ENCODE data around the gene RASA2. TPM values are rescaled to one million over a fixed set of nuclear protein-coding genes. Genes with fewer than 3 reads are reported as not detected.

The RASA2 gene
- polyA plus RNA-seq, 1 of the 3 experiments (the other 2 are of a cell fraction), result 2.4 TPM

GRCh38 chr3:141523615-141524375, 37.0 kb downstream of the RASA2 start:
- ChIA-PET POLR2A (no interaction called here), CTCF (interaction anchor here (0.9 to 1.0 kb wide), 2 partner anchors 40 to 212 kb away, joined by 3 to 4 read pairs; no protein-coding TSS in a partner anchor)
- peaks cover 0 to 4% of the 10 kb centered on the region in 2 experiments; a peak in 3 of 4 replicates for H3K4me1 ChIP-seq (ENCODE audit: control insufficient read depth in 1 of 2, insufficient read depth in 2 of 2, low read depth in 1 of 2, low read length in 1 of 2)
- H3K9ac ChIP-seq, result no peak overlapping the region
- H3K4me2 ChIP-seq, result no peak overlapping the region; the same call in 1 of the 2 replicates
- DNase-seq, result no peak
- no peaks in the 10 kb centered on the region for H3K27me3 ChIP-seq (ENCODE audit: insufficient read depth)
- peak overlapping the region; percentile 5 to 7; a peak in 1 of 4 replicates for H3K27ac ChIP-seq (ENCODE audit: low read depth in 2 of 2, low read length in 1 of 2)
- H3K36me3 ChIP-seq (replicated peaks in 1 of 2; ENCODE audit: control insufficient read depth in 1 of 2, insufficient read depth in 2 of 2, low read length in 1 of 2), result peaks cover under 1 to 14% of the 10 kb centered on the region in 2 experiments
- peaks cover 29% of the 10 kb centered on the region for H3K79me2 ChIP-seq (ENCODE audit: insufficient read depth)
- peaks cover 39% of the 10 kb centered on the region for H3F3A ChIP-seq (replicated peaks; ENCODE audit: insufficient read depth)
- peak; percentile 14; the same call in 1 of the 2 replicates for TF ChIP-seq FOSL2 (IDR thresholded peaks at IDR 0.05; ENCODE audit: borderline replicate concordance, low read depth)
- TF ChIP-seq TEAD4 (IDR thresholded peaks at IDR 0.05; ENCODE audit: borderline replicate concordance, insufficient read depth), result no peak
- TF ChIP-seq, protein P1, sequence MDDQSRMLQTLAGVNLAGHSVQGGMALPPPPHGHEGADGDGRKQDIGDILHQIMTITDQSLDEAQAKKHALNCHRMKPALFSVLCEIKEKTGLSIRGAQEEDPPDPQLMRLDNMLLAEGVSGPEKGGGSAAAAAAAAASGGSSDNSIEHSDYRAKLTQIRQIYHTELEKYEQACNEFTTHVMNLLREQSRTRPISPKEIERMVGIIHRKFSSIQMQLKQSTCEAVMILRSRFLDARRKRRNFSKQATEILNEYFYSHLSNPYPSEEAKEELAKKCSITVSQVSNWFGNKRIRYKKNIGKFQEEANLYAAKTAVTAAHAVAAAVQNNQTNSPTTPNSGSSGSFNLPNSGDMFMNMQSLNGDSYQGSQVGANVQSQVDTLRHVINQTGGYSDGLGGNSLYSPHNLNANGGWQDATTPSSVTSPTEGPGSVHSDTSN (IDR thresholded peaks at IDR 0.05), result peak; percentile 36; the same call in 1 of the 2 replicates
- H2AFZ ChIP-seq (ENCODE audit: low read depth), result no peak overlapping the region
- H4K20me1 ChIP-seq (ENCODE audit: insufficient read depth), result no peaks in the 10 kb centered on the region
- WGBS (ENCODE audit: low lambda C conversion rate), result 92% methylated on average over 4 of the region's 4 CpGs
- no peaks in the 10 kb centered on the region for H3K9me3 ChIP-seq
- no peaks in the 10 kb centered on the region for H3K9me2 ChIP-seq
- no peak overlapping the region for H3K4me3 ChIP-seq (ENCODE audit: low read depth in 2 of 2, low read length in 1 of 2)

DNA sequence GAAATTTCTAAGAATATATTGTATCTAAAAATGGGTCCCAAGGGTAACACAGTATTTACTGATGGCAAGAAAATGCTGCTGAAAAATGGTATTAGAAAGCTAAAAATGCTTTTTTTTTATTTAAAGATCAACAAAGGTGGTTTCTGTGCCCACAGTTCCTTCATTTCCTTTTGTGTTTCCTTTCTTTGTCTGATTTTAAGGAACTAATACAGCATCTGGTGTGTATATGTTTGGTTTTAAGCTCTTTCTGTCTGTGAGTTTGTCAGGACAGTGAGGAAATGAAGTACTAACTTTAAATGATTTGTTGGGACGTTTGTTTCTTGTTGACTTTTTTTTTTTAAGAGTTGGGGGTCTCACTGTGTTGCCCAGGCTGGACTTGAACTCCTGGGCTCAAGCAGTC, 38.2 kb downstream of the RASA2 start:
- Histone ChIP-seq H4K20me1 (ENCODE audit: insufficient read depth) (no peaks in the 10 kb centered on the region), H3K4me2 (no peak overlapping the region), H3K9ac (no peak overlapping the region), H3F3A (replicated peaks; ENCODE audit: insufficient read depth) (peaks cover 44% of the 10 kb centered on the region), H2AFZ (ENCODE audit: low read depth) (no peak overlapping the region), H3K4me3 (ENCODE audit: low read depth in 2 of 2, low read length in 1 of 2) (no peak overlapping the region), H3K36me3 (replicated peaks in 1 of 2; ENCODE audit: control insufficient read depth in 1 of 2, insufficient read depth in 2 of 2, low read length in 1 of 2) (peaks cover 0 to 5% of the 10 kb centered on the region in 2 experiments), H3K79me2 (ENCODE audit: insufficient read depth) (peaks cover 29% of the 10 kb centered on the region), H3K4me1 (ENCODE audit: control insufficient read depth in 1 of 2, insufficient read depth in 2 of 2, low read depth in 1 of 2, low read length in 1 of 2) (peaks cover 0 to 15% of the 10 kb centered on the region in 2 experiments; a peak in 3 of 4 replicates), H3K9me3 (no peaks in the 10 kb centered on the region), H3K27me3 (ENCODE audit: insufficient read depth) (no peaks in the 10 kb centered on the region), H3K27ac (ENCODE audit: low read depth in 2 of 2, low read length in 1 of 2) (no peak overlapping the region), H3K9me2 (no peaks in the 10 kb centered on the region)
- no peak for DNase-seq
- TF ChIP-seq IRF3 (IDR thresholded peaks at IDR 0.05; ENCODE audit: low read depth, low read length) (no peak), NFIC (IDR thresholded peaks at IDR 0.05; ENCODE audit: borderline replicate concordance) (no peak), ELF1 (IDR thresholded peaks at IDR 0.05) (no peak), FOXJ3 (CRISPR knock-in tag; IDR thresholded peaks at IDR 0.05) (no peak), MAX (IDR thresholded peaks at IDR 0.05; ENCODE audit: low read depth) (no peak), TEAD4 (IDR thresholded peaks at IDR 0.05; ENCODE audit: borderline replicate concordance, insufficient read depth) (no peak), MEF2A (IDR thresholded peaks at IDR 0.05; ENCODE audit: borderline replicate concordance, low read depth) (no peak), GABPA (IDR thresholded peaks at IDR 0.05; ENCODE audit: low read depth) (no peak), RFX5 (IDR thresholded peaks at IDR 0.05; ENCODE audit: low read length) (no peak), FOXM1 (IDR thresholded peaks at IDR 0.05; ENCODE audit: low read depth) (no peak)
- TF ChIP-seq, protein P2, sequence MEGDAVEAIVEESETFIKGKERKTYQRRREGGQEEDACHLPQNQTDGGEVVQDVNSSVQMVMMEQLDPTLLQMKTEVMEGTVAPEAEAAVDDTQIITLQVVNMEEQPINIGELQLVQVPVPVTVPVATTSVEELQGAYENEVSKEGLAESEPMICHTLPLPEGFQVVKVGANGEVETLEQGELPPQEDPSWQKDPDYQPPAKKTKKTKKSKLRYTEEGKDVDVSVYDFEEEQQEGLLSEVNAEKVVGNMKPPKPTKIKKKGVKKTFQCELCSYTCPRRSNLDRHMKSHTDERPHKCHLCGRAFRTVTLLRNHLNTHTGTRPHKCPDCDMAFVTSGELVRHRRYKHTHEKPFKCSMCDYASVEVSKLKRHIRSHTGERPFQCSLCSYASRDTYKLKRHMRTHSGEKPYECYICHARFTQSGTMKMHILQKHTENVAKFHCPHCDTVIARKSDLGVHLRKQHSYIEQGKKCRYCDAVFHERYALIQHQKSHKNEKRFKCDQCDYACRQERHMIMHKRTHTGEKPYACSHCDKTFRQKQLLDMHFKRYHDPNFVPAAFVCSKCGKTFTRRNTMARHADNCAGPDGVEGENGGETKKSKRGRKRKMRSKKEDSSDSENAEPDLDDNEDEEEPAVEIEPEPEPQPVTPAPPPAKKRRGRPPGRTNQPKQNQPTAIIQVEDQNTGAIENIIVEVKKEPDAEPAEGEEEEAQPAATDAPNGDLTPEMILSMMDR (IDR thresholded peaks at IDR 0.05), result no peak
- POLR2A ChIA-PET, result no interaction called here
- CTCF ChIA-PET, result interaction anchor here (1.0 to 1.2 kb wide), 2 partner anchors 33 to 165 kb away, joined by 4 to 5 read pairs; no protein-coding TSS in a partner anchor
- 71% methylated on average over 1 of the region's 1 CpG for WGBS (ENCODE audit: low lambda C conversion rate)
